Stimulated activated memory B cell treated with anti-CD40 and anti-IgM and Interleukin-4, amounts not matched to agents 10 μg/mL and 1 μg/mL and 100 μg/mL, for 72 hours (primary cell): ENCODE data around the gene R3HDM4.
A peak's percentile ranks its signal among the peaks of the same experiment; 100 is the strongest.
"Not testable (repeated sequence)": the region's sequence is repeated elsewhere in the genome, so short reads cannot be mapped to it uniquely, and the experiment has no call there.

Experiments used
- ATAC-seq: fragments of 150-1000 bp; cut with Tn5 transposase; 2 replicates; pipeline ENCODE4 v1.10.0; 2021
- H3K27ac Mint-ChIP-seq: one replicate; pipeline ENCODE4 v1.8.0; 2022; ENCODE audit warnings: mild to moderate bottlenecking, mixed read lengths
- H3K27me3 Mint-ChIP-seq: one replicate; pipeline ENCODE4 v1.8.0; 2022; ENCODE audit warnings: mixed read lengths
- H3K36me3 Mint-ChIP-seq: one replicate; pipeline ENCODE4 v1.8.0; 2022; ENCODE audit warnings: mixed read lengths
- H3K4me1 Mint-ChIP-seq: one replicate; pipeline ENCODE4 v1.8.0; 2022; ENCODE audit warnings: mixed read lengths
- H3K4me3 Mint-ChIP-seq: one replicate; pipeline ENCODE4 v1.8.0; 2022; ENCODE audit warnings: mild to moderate bottlenecking, moderate library complexity, mixed read lengths
- H3K9me3 Mint-ChIP-seq: one replicate; pipeline ENCODE4 v1.8.0; 2022; ENCODE audit warnings: mixed read lengths

The R3HDM4 gene

GRCh38 chr19:861141-861755, 51.8 kb downstream of the R3HDM4 start:
- no peaks in the 10 kb centered on the region for H3K9me3 Mint-ChIP-seq
- H3K27me3 Mint-ChIP-seq: peaks cover 21% of the 10 kb centered on the region
- no peak overlapping the region for H3K4me3 Mint-ChIP-seq
- no peak for ATAC-seq
- H3K36me3 Mint-ChIP-seq: no peaks in the 10 kb centered on the region
- no peak overlapping the region for H3K27ac Mint-ChIP-seq
- H3K4me1 Mint-ChIP-seq: peaks cover 44% of the 10 kb centered on the region

- Mint-ChIP-seq H3K4me1 (peaks cover 33% of the 10 kb centered on the region), H3K27me3 (peaks cover 21% of the 10 kb centered on the region), H3K9me3 (no peaks in the 10 kb centered on the region), H3K27ac (no peak within 1 kb of the TSS), H3K4me3 (peak within 1 kb of the TSS; percentile 56), H3K36me3 (no peaks in the 10 kb centered on the region)
- no peak for ATAC-seq
These were observed 53.9 kb downstream of the R3HDM4 start, which contains the start of gene CFD for GRCh38 chr19:858868-859843. TSS of gene CFD (plus strand) at chr19:859664. CDS start at chr19:859690, 26 bp downstream.

GRCh38 chr19:858284-858683, 54.7 kb downstream of the R3HDM4 start:
- ATAC-seq: no peak
- Mint-ChIP-seq H3K4me3 (no peak overlapping the region), H3K36me3 (no peaks in the 10 kb centered on the region), H3K9me3 (no peaks in the 10 kb centered on the region), H3K27ac (no peak overlapping the region), H3K27me3 (peaks cover 21% of the 10 kb centered on the region), H3K4me1 (peaks cover 24% of the 10 kb centered on the region)

- Mint-ChIP-seq H3K27me3 (peaks cover 36% of the 10 kb centered on the region), H3K4me1 (peaks cover 10% of the 10 kb centered on the region), H3K9me3 (no peaks in the 10 kb centered on the region), H3K4me3 (no peak overlapping the region), H3K27ac (no peak overlapping the region), H3K36me3 (no peaks in the 10 kb centered on the region)
- no peak for ATAC-seq
These were observed 57.4 kb downstream of the R3HDM4 start for GRCh38 chr19:855566-856120.

GRCh38 chr19:855142-855541, 57.9 kb downstream of the R3HDM4 start:
- Mint-ChIP-seq H3K27me3 (peaks cover 41% of the 10 kb centered on the region), H3K27ac (no peak overlapping the region), H3K4me1 (peaks cover 10% of the 10 kb centered on the region), H3K4me3 (no peak overlapping the region), H3K36me3 (no peaks in the 10 kb centered on the region), H3K9me3 (no peaks in the 10 kb centered on the region)
- no peak for ATAC-seq

- Mint-ChIP-seq H3K4me3 (no peak overlapping the region), H3K27me3 (peaks cover 41% of the 10 kb centered on the region), H3K36me3 (no peaks in the 10 kb centered on the region), H3K27ac (no peak overlapping the region), H3K9me3 (no peaks in the 10 kb centered on the region), H3K4me1 (peaks cover 10% of the 10 kb centered on the region)
- ATAC-seq: no peak
These were observed 58.5 kb downstream of the R3HDM4 start for GRCh38 chr19:854549-854948.

- not testable (repeated sequence) for H3K36me3 Mint-ChIP-seq, H3K4me1 Mint-ChIP-seq, H3K27ac Mint-ChIP-seq, H3K4me3 Mint-ChIP-seq, H3K9me3 Mint-ChIP-seq, ATAC-seq
- peaks cover 49% of the 10 kb centered on the region for H3K27me3 Mint-ChIP-seq
These were observed 59.3 kb downstream of the R3HDM4 start for GRCh38 chr19:853614-854220.

GRCh38 chr19:853014-853585, 59.9 kb downstream of the R3HDM4 start:
- H3K4me1 Mint-ChIP-seq: peaks cover 10% of the 10 kb centered on the region
- no peaks in the 10 kb centered on the region for H3K9me3 Mint-ChIP-seq
- no peak overlapping the region for H3K27ac Mint-ChIP-seq
- no peaks in the 10 kb centered on the region for H3K36me3 Mint-ChIP-seq
- peaks cover 49% of the 10 kb centered on the region for H3K27me3 Mint-ChIP-seq
- ATAC-seq: peak; percentile 64
- no peak overlapping the region for H3K4me3 Mint-ChIP-seq

GRCh38 chr19:852136-853013, 60.6 kb downstream of the R3HDM4 start, which contains the start of gene ELANE:
TSS of gene ELANE (plus strand) at chr19:852303. CDS start at chr19:852329, 26 bp downstream.
- no peak within 1 kb of the TSS for H3K27ac Mint-ChIP-seq
- H3K27me3 Mint-ChIP-seq: peaks cover 49% of the 10 kb centered on the region
- no peaks in the 10 kb centered on the region for H3K36me3 Mint-ChIP-seq
- peaks cover 7% of the 10 kb centered on the region for H3K4me1 Mint-ChIP-seq
- H3K9me3 Mint-ChIP-seq: no peaks in the 10 kb centered on the region
- no peak within 1 kb of the TSS for H3K4me3 Mint-ChIP-seq
- peak; percentile 41 for ATAC-seq

- peaks cover 61% of the 10 kb centered on the region for H3K27me3 Mint-ChIP-seq
These were observed 62.1 kb downstream of the R3HDM4 start for GRCh38 chr19:850979-851335.

GRCh38 chr19:850221-850978, 62.6 kb downstream of the R3HDM4 start:
- Mint-ChIP-seq H3K9me3 (no peaks in the 10 kb centered on the region), H3K36me3 (no peaks in the 10 kb centered on the region), H3K27me3 (peaks cover 67% of the 10 kb centered on the region), H3K4me3 (no peak overlapping the region), H3K4me1 (peaks cover 12% of the 10 kb centered on the region), H3K27ac (no peak overlapping the region)
- no peak for ATAC-seq

More at GRCh38 chr19:850979-851335, 62.1 kb downstream of the R3HDM4 start:
- Mint-ChIP-seq H3K4me1 (peaks cover 7% of the 10 kb centered on the region), H3K9me3 (no peaks in the 10 kb centered on the region), H3K36me3 (no peaks in the 10 kb centered on the region), H3K27ac (no peak overlapping the region), H3K4me3 (no peak overlapping the region)
- no peak for ATAC-seq

- Mint-ChIP-seq H3K4me1 (peaks cover 21% of the 10 kb centered on the region), H3K27me3 (peaks cover 79% of the 10 kb centered on the region)
- not testable (repeated sequence) for H3K36me3 Mint-ChIP-seq, ATAC-seq, H3K4me3 Mint-ChIP-seq, H3K27ac Mint-ChIP-seq, H3K9me3 Mint-ChIP-seq
These were observed 63.8 kb downstream of the R3HDM4 start for GRCh38 chr19:849195-849594.

- peaks cover 5% of the 10 kb centered on the region for H3K36me3 Mint-ChIP-seq
- H3K27me3 Mint-ChIP-seq: peaks cover 84% of the 10 kb centered on the region
- H3K4me3 Mint-ChIP-seq: no peak overlapping the region
- ATAC-seq: no peak
- no peaks in the 10 kb centered on the region for H3K9me3 Mint-ChIP-seq
- H3K4me1 Mint-ChIP-seq: peaks cover 21% of the 10 kb centered on the region
- no peak overlapping the region for H3K27ac Mint-ChIP-seq
These were observed 64.6 kb downstream of the R3HDM4 start for GRCh38 chr19:848386-848921.
